ENCODE data around the gene KRTAP10-5.

DNA sequence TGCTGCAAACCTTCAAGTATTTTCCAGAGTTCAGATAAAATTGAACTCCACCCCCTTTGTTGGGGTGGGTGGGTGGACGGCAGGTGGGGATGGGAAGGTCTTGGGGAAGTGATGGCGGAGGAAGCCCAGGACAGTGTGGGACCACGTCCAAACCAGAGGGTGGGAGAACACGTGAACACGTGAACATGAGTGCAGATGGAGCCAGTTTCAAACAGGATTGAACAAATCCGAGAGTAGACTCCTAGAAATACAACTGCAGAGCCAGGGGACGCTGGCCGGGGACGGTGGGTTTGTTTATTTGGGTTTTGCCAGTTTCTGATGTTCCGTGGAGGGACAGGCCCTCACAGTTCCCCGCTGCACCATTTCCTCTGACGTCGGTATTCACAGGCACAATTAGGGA is 32.0 kb downstream of the KRTAP10-5 start:
- TF ChIP-seq, protein P1, sequence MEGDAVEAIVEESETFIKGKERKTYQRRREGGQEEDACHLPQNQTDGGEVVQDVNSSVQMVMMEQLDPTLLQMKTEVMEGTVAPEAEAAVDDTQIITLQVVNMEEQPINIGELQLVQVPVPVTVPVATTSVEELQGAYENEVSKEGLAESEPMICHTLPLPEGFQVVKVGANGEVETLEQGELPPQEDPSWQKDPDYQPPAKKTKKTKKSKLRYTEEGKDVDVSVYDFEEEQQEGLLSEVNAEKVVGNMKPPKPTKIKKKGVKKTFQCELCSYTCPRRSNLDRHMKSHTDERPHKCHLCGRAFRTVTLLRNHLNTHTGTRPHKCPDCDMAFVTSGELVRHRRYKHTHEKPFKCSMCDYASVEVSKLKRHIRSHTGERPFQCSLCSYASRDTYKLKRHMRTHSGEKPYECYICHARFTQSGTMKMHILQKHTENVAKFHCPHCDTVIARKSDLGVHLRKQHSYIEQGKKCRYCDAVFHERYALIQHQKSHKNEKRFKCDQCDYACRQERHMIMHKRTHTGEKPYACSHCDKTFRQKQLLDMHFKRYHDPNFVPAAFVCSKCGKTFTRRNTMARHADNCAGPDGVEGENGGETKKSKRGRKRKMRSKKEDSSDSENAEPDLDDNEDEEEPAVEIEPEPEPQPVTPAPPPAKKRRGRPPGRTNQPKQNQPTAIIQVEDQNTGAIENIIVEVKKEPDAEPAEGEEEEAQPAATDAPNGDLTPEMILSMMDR (IDR thresholded peaks at IDR 0.05), result no peak
- TF ChIP-seq ESRRA (CRISPR knock-in tag; IDR thresholded peaks at IDR 0.05; ENCODE audit: borderline replicate concordance), result no peak
- TF ChIP-seq KAT7 (CRISPR knock-in tag; IDR thresholded peaks at IDR 0.05; ENCODE audit: borderline replicate concordance), result no peak
- TF ChIP-seq, protein P2, sequence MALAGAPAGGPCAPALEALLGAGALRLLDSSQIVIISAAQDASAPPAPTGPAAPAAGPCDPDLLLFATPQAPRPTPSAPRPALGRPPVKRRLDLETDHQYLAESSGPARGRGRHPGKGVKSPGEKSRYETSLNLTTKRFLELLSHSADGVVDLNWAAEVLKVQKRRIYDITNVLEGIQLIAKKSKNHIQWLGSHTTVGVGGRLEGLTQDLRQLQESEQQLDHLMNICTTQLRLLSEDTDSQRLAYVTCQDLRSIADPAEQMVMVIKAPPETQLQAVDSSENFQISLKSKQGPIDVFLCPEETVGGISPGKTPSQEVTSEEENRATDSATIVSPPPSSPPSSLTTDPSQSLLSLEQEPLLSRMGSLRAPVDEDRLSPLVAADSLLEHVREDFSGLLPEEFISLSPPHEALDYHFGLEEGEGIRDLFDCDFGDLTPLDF (CRISPR knock-in tag; IDR thresholded peaks at IDR 0.05), result no peak
- TF ChIP-seq JUN (CRISPR knock-in tag; IDR thresholded peaks at IDR 0.05), result no peak
- TF ChIP-seq, protein P3, sequence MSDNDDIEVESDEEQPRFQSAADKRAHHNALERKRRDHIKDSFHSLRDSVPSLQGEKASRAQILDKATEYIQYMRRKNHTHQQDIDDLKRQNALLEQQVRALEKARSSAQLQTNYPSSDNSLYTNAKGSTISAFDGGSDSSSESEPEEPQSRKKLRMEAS (CRISPR knock-in tag; IDR thresholded peaks at IDR 0.05), result no peak
- TF ChIP-seq FOXJ3 (CRISPR knock-in tag; IDR thresholded peaks at IDR 0.05; ENCODE audit: borderline replicate concordance), result no peak
- no peak for TF ChIP-seq NR3C1 (CRISPR knock-in tag; conservative IDR thresholded peaks at IDR 0.05; ENCODE audit: low read depth)
- TF ChIP-seq, protein P4, sequence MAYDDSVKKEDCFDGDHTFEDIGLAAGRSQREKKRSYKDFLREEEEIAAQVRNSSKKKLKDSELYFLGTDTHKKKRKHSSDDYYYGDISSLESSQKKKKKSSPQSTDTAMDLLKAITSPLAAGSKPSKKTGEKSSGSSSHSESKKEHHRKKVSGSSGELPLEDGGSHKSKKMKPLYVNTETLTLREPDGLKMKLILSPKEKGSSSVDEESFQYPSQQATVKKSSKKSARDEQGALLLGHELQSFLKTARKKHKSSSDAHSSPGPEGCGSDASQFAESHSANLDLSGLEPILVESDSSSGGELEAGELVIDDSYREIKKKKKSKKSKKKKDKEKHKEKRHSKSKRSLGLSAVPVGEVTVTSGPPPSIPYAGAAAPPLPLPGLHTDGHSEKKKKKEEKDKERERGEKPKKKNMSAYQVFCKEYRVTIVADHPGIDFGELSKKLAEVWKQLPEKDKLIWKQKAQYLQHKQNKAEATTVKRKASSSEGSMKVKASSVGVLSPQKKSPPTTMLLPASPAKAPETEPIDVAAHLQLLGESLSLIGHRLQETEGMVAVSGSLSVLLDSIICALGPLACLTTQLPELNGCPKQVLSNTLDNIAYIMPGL (CRISPR knock-in tag; IDR thresholded peaks at IDR 0.05), result no peak
- no peak for TF ChIP-seq ZNF396 (CRISPR knock-in tag; IDR thresholded peaks at IDR 0.05; ENCODE audit: borderline replicate concordance)
- TF ChIP-seq TEAD4 (CRISPR knock-in tag; IDR thresholded peaks at IDR 0.05), result no peak
